C4-2B (cell line): ENCODE data around the gene TRIM59.

Experiments used
- ZFX ChIP-seq: fragments of 450-650 bp; IDR thresholded peaks from 2 replicates; pipeline ENCODE4 v1.6.1; 2017
- TF ChIP-seq, protein P1 (sequence below): fragments of 450-650 bp; conservative IDR thresholded peaks from 2 replicates; pipeline ENCODE4 v1.5.1; 2017; ENCODE audit warnings: mild to moderate bottlenecking

DNA sequence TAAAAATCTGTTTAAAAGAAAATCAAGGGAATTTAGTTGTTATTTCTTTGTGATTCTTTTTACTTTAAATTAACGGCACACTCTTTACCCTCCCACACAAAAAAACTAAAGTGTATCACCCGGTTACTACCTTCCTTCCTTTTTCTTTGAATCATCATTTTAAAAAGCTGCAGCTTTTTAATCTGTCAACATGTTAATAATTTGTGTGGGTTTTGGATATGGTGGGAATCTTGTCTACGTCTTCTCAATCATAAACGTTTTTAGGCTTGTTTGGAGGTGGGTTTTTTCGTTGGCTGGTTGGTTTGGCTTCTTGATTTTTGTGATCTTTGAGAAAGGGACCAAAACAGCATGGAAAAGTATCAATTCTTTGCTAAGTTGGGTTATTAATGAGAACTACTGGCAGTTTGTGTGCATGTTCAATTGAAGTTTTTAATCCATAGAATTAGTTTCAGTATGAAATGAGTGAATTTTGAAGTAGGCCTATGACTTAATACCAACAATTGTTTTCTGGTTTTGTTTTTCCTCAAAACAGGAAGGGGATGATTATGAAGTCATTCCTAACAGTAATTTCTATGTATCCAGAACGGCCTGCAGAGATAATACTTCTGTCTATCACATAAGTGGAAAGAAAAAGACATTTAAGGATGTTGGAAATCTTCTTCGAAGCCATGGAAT is 45.7 kb downstream of the TRIM59 start:
- TF ChIP-seq, protein P1, sequence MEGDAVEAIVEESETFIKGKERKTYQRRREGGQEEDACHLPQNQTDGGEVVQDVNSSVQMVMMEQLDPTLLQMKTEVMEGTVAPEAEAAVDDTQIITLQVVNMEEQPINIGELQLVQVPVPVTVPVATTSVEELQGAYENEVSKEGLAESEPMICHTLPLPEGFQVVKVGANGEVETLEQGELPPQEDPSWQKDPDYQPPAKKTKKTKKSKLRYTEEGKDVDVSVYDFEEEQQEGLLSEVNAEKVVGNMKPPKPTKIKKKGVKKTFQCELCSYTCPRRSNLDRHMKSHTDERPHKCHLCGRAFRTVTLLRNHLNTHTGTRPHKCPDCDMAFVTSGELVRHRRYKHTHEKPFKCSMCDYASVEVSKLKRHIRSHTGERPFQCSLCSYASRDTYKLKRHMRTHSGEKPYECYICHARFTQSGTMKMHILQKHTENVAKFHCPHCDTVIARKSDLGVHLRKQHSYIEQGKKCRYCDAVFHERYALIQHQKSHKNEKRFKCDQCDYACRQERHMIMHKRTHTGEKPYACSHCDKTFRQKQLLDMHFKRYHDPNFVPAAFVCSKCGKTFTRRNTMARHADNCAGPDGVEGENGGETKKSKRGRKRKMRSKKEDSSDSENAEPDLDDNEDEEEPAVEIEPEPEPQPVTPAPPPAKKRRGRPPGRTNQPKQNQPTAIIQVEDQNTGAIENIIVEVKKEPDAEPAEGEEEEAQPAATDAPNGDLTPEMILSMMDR, result no peak
- TF ChIP-seq ZFX, result no peak
